HepG2 (cell line): ENCODE measurements around the gene BMF. TPM values are rescaled to one million over a fixed set of nuclear protein-coding genes. Genes with fewer than 3 reads are reported as not detected.

Source experiments
- ATAC-seq: fragments of 200-7000 bp; cut with Tn5 transposase; 3 replicates; pipeline ENCODE4 v1.9.1; 2020; ENCODE audit warnings: mild to moderate bottlenecking, moderate library complexity
- BruUV-seq: library from RNA; stranded (reverse); fragments of 400-500 nt; replicated peaks from 2 replicates; lab custom pipeline; 2021; lab: Mats Ljungman, UMichigan
- CTCF ChIA-PET: fragments of 300-600 bp; formaldehyde crosslinking; extraction: SDS; loops from one replicate; lab custom pipeline; 2021; ENCODE audit warnings: low total read pairs, inconsistent platforms, low intra/inter-chr PET ratio; lab: Yijun Ruan, JAX
- POLR2A ChIA-PET: fragments of 350-600 bp; sonication (Branson Sonifier 250); formaldehyde crosslinking; loops from one replicate; lab custom pipeline; 2020; ENCODE audit warnings: antibody characterized with exemption, inconsistent platforms; lab: Yijun Ruan, JAX
- DNase-seq: peaks from one replicate; pipeline ENCODE4 v3.0.0-alpha.2; 2015; ENCODE audit warnings: low spot score
- FAIRE-seq: peaks from 3 replicates; lab custom pipeline; 2011; peaks lifted over from hg19 to GRCh38; lab: Jason Lieb, UNC
- H2AFZ ChIP-seq: one replicate; pipeline ENCODE4 v1.6.1; 2011; ENCODE audit warnings: low read length, inconsistent platforms
- H3K27ac ChIP-seq: fragments of 300-600 bp; 3 replicates; pipeline ENCODE4 v1.8.0; 2011; ENCODE audit warnings: mixed run types, mild to moderate bottlenecking, mixed read lengths, low read length, inconsistent platforms; ENCODE audit not compliant: insufficient read depth; ENCODE audit errors: extremely low read length
- H3K27me3 ChIP-seq, 2 experiments: fragments of 200-600 bp in 1 of 2; 2 replicates in 1 of 2; 3 replicates in 1 of 2; pipeline versions ENCODE4 v1.6.0 to v1.8.0; 2011; ENCODE audit warnings: low read length in 2 of 2, mild to moderate bottlenecking in 2 of 2, moderate library complexity in 2 of 2, inconsistent platforms in 1 of 2; ENCODE audit not compliant: insufficient read depth in 2 of 2, control insufficient read depth in 1 of 2
- H3K36me3 ChIP-seq, 2 experiments: fragments of 200-600 bp in 1 of 2; replicated peaks in 1 of 2; 2 replicates in 1 of 2; 3 replicates in 1 of 2; pipeline versions ENCODE4 v1.5.1 to v1.8.0; 2011; ENCODE audit warnings: low read length in 2 of 2, inconsistent platforms in 1 of 2; ENCODE audit not compliant: insufficient read depth in 2 of 2, control insufficient read depth in 1 of 2
- H3K4me1 ChIP-seq: 2 replicates; pipeline ENCODE4 v1.5.1; 2012; ENCODE audit warnings: low read length, inconsistent platforms; ENCODE audit not compliant: insufficient read depth
- H3K4me2 ChIP-seq: 2 replicates; pipeline ENCODE4 v1.6.0; 2011; ENCODE audit warnings: low read depth, low read length, inconsistent platforms
- H3K4me3 ChIP-seq, 3 experiments: fragments of 200-600 bp in 1 of 3; sonication (generic), shearing (Covaris generic) in 1 of 3; replicated peaks in 1 of 3; 2 replicates each; pipeline ENCODE4 v1.5.1; 2011 to 2016; ENCODE audit warnings: low read length in 3 of 3, inconsistent platforms in 2 of 3, low read depth in 2 of 3, mild to moderate bottlenecking in 2 of 3, control low read depth in 1 of 3, mixed read lengths in 1 of 3; ENCODE audit not compliant: insufficient read depth in 1 of 3
- H3K79me2 ChIP-seq: one replicate; pipeline ENCODE4 v1.6.1; 2011; ENCODE audit warnings: low read length, inconsistent platforms; ENCODE audit not compliant: insufficient read depth
- H3K9ac ChIP-seq: 2 replicates; pipeline ENCODE4 v1.6.0; 2011; ENCODE audit warnings: mild to moderate bottlenecking, low read depth, low read length, inconsistent platforms; ENCODE audit not compliant: insufficient read depth
- H3K9me3 ChIP-seq: 2 replicates; pipeline ENCODE4 v1.5.1; 2012; ENCODE audit warnings: mild to moderate bottlenecking, low read length
- H4K20me1 ChIP-seq: 2 replicates; pipeline ENCODE4 v1.6.0; 2011; ENCODE audit warnings: inconsistent platforms, mild to moderate bottlenecking, low read length, moderate library complexity; ENCODE audit not compliant: insufficient read depth
- CEBPB ChIP-seq: IDR thresholded peaks from 2 replicates; pipeline ENCODE4 v1.6.1; 2011; ENCODE audit warnings: low read depth, low read length, improper control_type of control experiment, borderline replicate concordance
- CERS6 ChIP-seq: sonication (generic); formaldehyde crosslinking; IDR thresholded peaks from 2 replicates; pipeline ENCODE4 v1.5.0; 2020; ENCODE audit warnings: missing genetic modification reagents
- GATAD2A ChIP-seq: IDR thresholded peaks from 2 replicates; pipeline ENCODE4 v1.6.1; 2016
- HDAC1 ChIP-seq: sonication (generic); formaldehyde crosslinking; IDR thresholded peaks from 2 replicates; pipeline ENCODE4 v1.5.1; 2020; ENCODE audit warnings: mild to moderate bottlenecking, missing genetic modification reagents
- HNF4A ChIP-seq: sonication (generic); formaldehyde crosslinking; IDR thresholded peaks from 2 replicates; pipeline ENCODE4 v1.4.0; 2020; ENCODE audit warnings: missing genetic modification reagents
- MAFF ChIP-seq: IDR thresholded peaks from 2 replicates; pipeline ENCODE4 v1.6.1; 2011; ENCODE audit warnings: low read depth, low read length, improper control_type of control experiment
- MAFK ChIP-seq, 2 experiments: IDR thresholded peaks in 1 of 2; conservative IDR thresholded peaks in 1 of 2; 2 replicates each; pipeline ENCODE4 v1.6.1; 2011; ENCODE audit warnings: improper control_type of control experiment in 2 of 2, low read length in 2 of 2
- TARDBP ChIP-seq: sonication (generic); formaldehyde crosslinking; IDR thresholded peaks from 2 replicates; pipeline ENCODE4 v1.8.0; 2022; ENCODE audit warnings: mild to moderate bottlenecking, missing genetic modification reagents
- ZNF225 ChIP-seq: sonication (generic); formaldehyde crosslinking; IDR thresholded peaks from 2 replicates; pipeline ENCODE4 v1.4.0; 2020; ENCODE audit warnings: mild to moderate bottlenecking, missing genetic modification reagents
- ZNF263 ChIP-seq: sonication (generic); formaldehyde crosslinking; IDR thresholded peaks from 2 replicates; pipeline ENCODE4 v1.4.0; 2020; ENCODE audit warnings: missing genetic modification reagents
- ZNF414 ChIP-seq: sonication (generic); formaldehyde crosslinking; IDR thresholded peaks from 2 replicates; pipeline ENCODE4 v1.5.0; 2020; ENCODE audit warnings: missing genetic modification reagents
- ZNF687 ChIP-seq: sonication (generic); formaldehyde crosslinking; IDR thresholded peaks from 2 replicates; pipeline ENCODE4 v1.5.1; 2020; ENCODE audit warnings: mild to moderate bottlenecking, missing genetic modification reagents, moderate library complexity
- ZNF776 ChIP-seq: sonication (generic); formaldehyde crosslinking; IDR thresholded peaks from 2 replicates; pipeline ENCODE4 v1.4.0; 2020; ENCODE audit warnings: mild to moderate bottlenecking, missing genetic modification reagents
- ZSCAN21 ChIP-seq: sonication (generic); formaldehyde crosslinking; IDR thresholded peaks from 2 replicates; pipeline ENCODE4 v1.8.0; 2022; ENCODE audit warnings: mild to moderate bottlenecking, missing genetic modification reagents, moderate library complexity, borderline replicate concordance
- WGBS: methylation state at CpG from one replicate; pipeline ENCODE4 v1.1.6; 2017; ENCODE audit warnings: low lambda C conversion rate; 5-methylcytosine and 5-hydroxymethylcytosine counted together
- in situ Hi-C: cut with HindIII; loops from 2 replicates; pipeline ENCODE4 v1.10.0; 2017; ENCODE audit warnings: low pct_unique_long_range_greater_than_20kb; ENCODE audit not compliant: extremely low pct_ligation_motif_present
- intact Hi-C: fragments of 100-400 bp; cut with micrococcal nuclease; formaldehyde crosslinking; loops from one replicate; pipeline ENCODE4 v1.10.0; 2022; ENCODE audit not compliant: unreplicated experiment
- polyA plus RNA-seq, 8 experiments: library from polyadenylated mRNA; depleted of rRNA in 3 of 8; stranded (reverse) in 7 of 8; unstranded in 1 of 8; fragments of >200 nt; fragmentation: Illumina TruSeq in 4 of 8; extraction: Trizol in 4 of 8; gene quantifications; 2 replicates each; pipeline versions ENCODE4 v1.2.1 to v1.2.3, GENCODE V29; 2011 to 2016; ENCODE audit warnings: low read depth in 4 of 8, missing spikeins in 1 of 8, mixed read lengths in 1 of 8; ENCODE audit not compliant: insufficient read depth in 1 of 8
- total RNA-seq, 5 experiments: library from RNA; depleted of rRNA; stranded (reverse); fragments of >200 nt; fragmentation: Illumina TruSeq; extraction: Trizol; gene quantifications; 2 replicates each; pipeline ENCODE4 v1.2.3, GENCODE V29; 2016; ENCODE audit warnings: low read depth in 1 of 5

The BMF gene
- total and polyA plus RNA-seq, 2 of the 13 experiments (the other 11 are each of a cell fraction or from before 2014, with no cell fraction given) = 8.7 to 15.9 TPM

- Histone ChIP-seq H3K9me3 (no peaks in the 10 kb centered on the region), H3K9ac (peak overlapping the region; percentile 69; the same call in 1 of the 2 replicates), H3K36me3 (no peaks in the 10 kb centered on the region; a peak in 2 of 5 replicates), H3K4me3 (peak overlapping the region in 1 of 3 experiments; percentile 24; a peak in 1 of 6 replicates), H3K79me2 (no peaks in the 10 kb centered on the region), H3K4me1 (peaks cover 96% of the 10 kb centered on the region), H2AFZ (no peak overlapping the region), H3K4me2 (peak overlapping the region; percentile 71), H3K27me3 (no peaks in the 10 kb centered on the region), H3K27ac (peak overlapping the region; percentile 87), H4K20me1 (no peaks in the 10 kb centered on the region)
- in situ Hi-C loops (no loop called here), intact Hi-C loops (no loop called here)
- ChIA-PET CTCF (no interaction called here), POLR2A (interaction anchor here (1.2 to 15.1 kb wide), 7 partner anchors 8 to 95 kb away, joined by 3 to 371 read pairs (median 29); partner anchors contain the start of genes BMF and SRP14)
- WGBS = 63% methylated on average over 8 of the region's 10 CpGs
- FAIRE-seq = no peak
- no peak for DNase-seq
- ATAC-seq = no peak
- BruUV-seq = no TSS peak
- TF ChIP-seq MAFF = peak; percentile 49; the same call in 1 of the 2 replicates
- TF ChIP-seq HNF4A (CRISPR knock-in tag) = peak; percentile 13; the same call in 1 of the 2 replicates
- TF ChIP-seq ZSCAN21 (CRISPR knock-in tag) = peak; percentile 100
- TF ChIP-seq ZNF687 (CRISPR knock-in tag) = peak; percentile 24; the same call in 1 of the 2 replicates
- TF ChIP-seq MAFK (conservative IDR thresholded peaks at IDR 0.05 in 1 of 2, IDR thresholded peaks at IDR 0.05 in 1 of 2; ENCODE audit: low read length in 2 of 2) = peak; percentile 59 to 69
- no peak for TF ChIP-seq ZNF414
- 0 out of 2 replicates have a peak, but pooled peaks have one; percentile 22 for TF ChIP-seq ZNF225 (CRISPR knock-in tag)
- peak; percentile 92 for TF ChIP-seq ZNF263 (CRISPR knock-in tag)
- 0 out of 2 replicates have a peak, but pooled peaks have one; percentile 23 for TF ChIP-seq TARDBP (CRISPR knock-in tag)
- TF ChIP-seq HDAC1 (CRISPR knock-in tag) = no peak; the same call in 1 of the 2 replicates
- TF ChIP-seq GATAD2A (CRISPR knock-in tag) = peak; percentile 26; the same call in 1 of the 2 replicates
- TF ChIP-seq CERS6 (CRISPR knock-in tag) = no peak
- peak; percentile 68 for TF ChIP-seq CEBPB
- TF ChIP-seq ZNF776 (CRISPR knock-in tag) = peak; percentile 34; the same call in 1 of the 2 replicates
Observed at GRCh38 chr15:40097096-40097967, 11.3 kb downstream of the BMF start.
